GM23338 (cell line): Measurements from ENCODE around the gene KCNMB4. TPM values are rescaled to one million over a fixed set of nuclear protein-coding genes. Genes with fewer than 3 reads are reported as not detected.

Source experiments
- ATAC-seq: fragments of 200-7000 bp; cut with Tn5 transposase; 3 replicates; pipeline ENCODE4 v1.9.1; 2020
- DNase-seq: peaks from one replicate; pipeline ENCODE4 v3.0.0-alpha.2; 2015; ENCODE audit warnings: low spot score
- H2AFZ ChIP-seq: fragments of 200-600 bp; sonication (generic); 2 replicates; pipeline ENCODE4 v1.8.0; 2016; ENCODE audit warnings: antibody characterized with exemption, mild to moderate bottlenecking, moderate library complexity
- H3F3A ChIP-seq: fragments of 200-600 bp; sonication (generic); replicated peaks from 2 replicates; pipeline ENCODE4 v1.8.0; 2017; ENCODE audit warnings: antibody characterized with exemption, mixed run types, low read depth
- H3K27ac ChIP-seq: fragments of 200-600 bp; sonication (generic); 2 replicates; pipeline ENCODE4 v1.6.1; 2016; ENCODE audit warnings: low read depth
- H3K27me3 ChIP-seq: fragments of 200-600 bp; sonication (generic); 2 replicates; pipeline ENCODE4 v1.8.0; 2016; ENCODE audit warnings: mild to moderate bottlenecking, mixed run types, moderate library complexity; ENCODE audit not compliant: insufficient read depth
- H3K36me3 ChIP-seq: fragments of 200-600 bp; sonication (generic); 2 replicates; pipeline ENCODE4 v1.8.0; 2016; ENCODE audit warnings: mild to moderate bottlenecking; ENCODE audit not compliant: insufficient read depth
- H3K4me1 ChIP-seq: fragments of 200-600 bp; sonication (generic); 2 replicates; pipeline ENCODE4 v1.8.0; 2016; ENCODE audit warnings: mild to moderate bottlenecking, moderate library complexity; ENCODE audit not compliant: insufficient read depth
- H3K4me2 ChIP-seq: fragments of 200-600 bp; sonication (generic); 2 replicates; pipeline ENCODE4 v1.7.1; 2017; ENCODE audit warnings: mixed run types
- H3K4me3 ChIP-seq: fragments of 200-600 bp; sonication (generic); 2 replicates; pipeline ENCODE4 v1.6.1; 2016; ENCODE audit warnings: mixed run types
- H3K79me2 ChIP-seq: fragments of 200-600 bp; sonication (generic); replicated peaks from 2 replicates; pipeline ENCODE4 v1.8.0; 2017; ENCODE audit warnings: mild to moderate bottlenecking; ENCODE audit not compliant: insufficient read depth
- H3K9me2 ChIP-seq: fragments of 200-600 bp; sonication (generic); 2 replicates; pipeline ENCODE4 v1.8.0; 2017; ENCODE audit not compliant: insufficient read depth
- H4K20me1 ChIP-seq: fragments of 200-600 bp; sonication (generic); replicated peaks from 2 replicates; pipeline ENCODE4 v1.8.0; 2017; ENCODE audit warnings: mild to moderate bottlenecking; ENCODE audit not compliant: insufficient read depth
- H3K27ac Mint-ChIP-seq: 2 replicates; pipeline ENCODE4 v1.8.0; 2020; ENCODE audit warnings: inconsistent platforms, mild to moderate bottlenecking, moderate library complexity, mixed read lengths
- H3K27me3 Mint-ChIP-seq: 3 replicates; pipeline ENCODE4 v1.8.0; 2022; ENCODE audit warnings: low read depth, mild to moderate bottlenecking, moderate library complexity, mixed read lengths, inconsistent platforms; ENCODE audit not compliant: insufficient read depth, poor library complexity
- H3K36me3 Mint-ChIP-seq: 3 replicates; pipeline ENCODE4 v1.8.0; 2021; ENCODE audit warnings: low read depth, mild to moderate bottlenecking, inconsistent platforms, moderate library complexity, mixed read lengths
- H3K4me1 Mint-ChIP-seq: 3 replicates; pipeline ENCODE4 v1.8.0; 2020; ENCODE audit warnings: mild to moderate bottlenecking, inconsistent platforms, mixed read lengths
- H3K4me3 Mint-ChIP-seq: 3 replicates; pipeline ENCODE4 v1.8.0; 2021; ENCODE audit warnings: moderate library complexity, mild to moderate bottlenecking, inconsistent platforms, mixed read lengths
- H3K9me3 Mint-ChIP-seq: 3 replicates; pipeline ENCODE4 v1.8.0; 2020; ENCODE audit warnings: moderate library complexity, mild to moderate bottlenecking, inconsistent platforms, mixed read lengths
- CREB1 ChIP-seq: fragments of 250-450 bp; sonication (Bioruptor Pico); IDR thresholded peaks from 2 replicates; pipeline ENCODE4 v1.5.0; 2020; ENCODE audit warnings: low read depth, mild to moderate bottlenecking, moderate library complexity
- CTCF ChIP-seq, 2 experiments: fragments of 200-600 bp in 1 of 2; sonication (generic) in 1 of 2; conservative IDR thresholded peaks; 2 replicates each; pipeline versions ENCODE4 v1.5.1 to v1.6.1; 2016 to 2017; ENCODE audit warnings: antibody characterized with exemption in 2 of 2, low read depth in 2 of 2, mild to moderate bottlenecking in 2 of 2, moderate library complexity in 1 of 2
- ETS1 ChIP-seq: IDR thresholded peaks from 2 replicates; pipeline ENCODE4 v1.6.1; 2016; ENCODE audit warnings: antibody characterized with exemption
- EZH2 ChIP-seq: fragments of 200-600 bp; sonication (generic); IDR thresholded peaks from one replicate; pipeline ENCODE4 v1.8.0; 2017; ENCODE audit warnings: antibody characterized with exemption, mild to moderate bottlenecking, low read depth; ENCODE audit not compliant: unreplicated experiment
- EZH2phosphoT487 ChIP-seq: fragments of 200-600 bp; sonication (generic); IDR thresholded peaks from one replicate; pipeline ENCODE4 v1.8.1; 2018; ENCODE audit warnings: antibody characterized with exemption; ENCODE audit not compliant: unreplicated experiment
- JUNB ChIP-seq: IDR thresholded peaks from one replicate; pipeline ENCODE4 v1.6.1; 2016; ENCODE audit warnings: antibody characterized with exemption; ENCODE audit not compliant: unreplicated experiment
- NANOG ChIP-seq: IDR thresholded peaks from 2 replicates; pipeline ENCODE4 v1.6.1; 2016; ENCODE audit warnings: antibody characterized with exemption, borderline replicate concordance
- POLR2AphosphoS5 ChIP-seq: IDR thresholded peaks from 2 replicates; pipeline ENCODE4 v1.6.1; 2016; ENCODE audit warnings: antibody characterized with exemption, low read depth
- STAT1 ChIP-seq: IDR thresholded peaks from one replicate; pipeline ENCODE4 v1.6.1; 2016; ENCODE audit warnings: antibody characterized with exemption; ENCODE audit not compliant: unreplicated experiment
- ZNF331 ChIP-seq: fragments of 250-450 bp; sonication (Bioruptor Pico); IDR thresholded peaks from 2 replicates; pipeline ENCODE4 v1.5.0; 2020; ENCODE audit warnings: low read depth, mild to moderate bottlenecking, moderate library complexity
- polyA plus RNA-seq: library from polyadenylated mRNA; unstranded; fragments of >200 nt; fragmentation: Nextera tagmentation; extraction: Ambion mirVana; gene quantifications from 2 replicates; pipeline ENCODE4 v1.2.1, GENCODE V29; 2016
- total RNA-seq: library from RNA; depleted of rRNA; stranded (reverse); fragments of >200 nt; shearing (Covaris generic); gene quantifications from 2 replicates; pipeline ENCODE4 v1.2.3, GENCODE V29; 2014
- TF ChIP-seq, protein P1 (sequence below): IDR thresholded peaks from one replicate; pipeline ENCODE4 v1.6.1; 2018; ENCODE audit warnings: antibody characterized with exemption; ENCODE audit not compliant: unreplicated experiment

KCNMB4 gene
- total and polyA plus RNA-seq, 2 experiments from 2014 or later = 9.4 to 14.7 TPM

DNA sequence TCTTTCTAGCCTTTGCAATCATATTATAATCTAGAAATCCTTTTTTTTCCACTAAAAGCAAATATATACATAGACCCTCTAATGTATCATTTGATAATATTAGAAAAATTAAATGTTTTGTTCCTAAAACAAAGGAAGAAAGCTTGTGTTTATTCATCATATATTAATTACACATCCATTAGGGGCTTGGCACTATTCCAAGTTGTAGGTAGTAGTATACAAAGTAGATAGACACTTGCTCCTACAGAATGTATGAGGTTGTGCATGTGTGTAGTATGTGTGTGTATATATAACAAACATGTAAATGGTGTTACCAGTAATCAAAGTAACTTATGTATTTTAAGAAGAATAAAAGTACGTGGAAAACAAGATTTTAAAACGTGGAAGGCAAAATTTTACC lies 15.0 kb upstream of the KCNMB4 start:
- H3K4me1 Mint-ChIP-seq = no peaks in the 10 kb centered on the region

DNA sequence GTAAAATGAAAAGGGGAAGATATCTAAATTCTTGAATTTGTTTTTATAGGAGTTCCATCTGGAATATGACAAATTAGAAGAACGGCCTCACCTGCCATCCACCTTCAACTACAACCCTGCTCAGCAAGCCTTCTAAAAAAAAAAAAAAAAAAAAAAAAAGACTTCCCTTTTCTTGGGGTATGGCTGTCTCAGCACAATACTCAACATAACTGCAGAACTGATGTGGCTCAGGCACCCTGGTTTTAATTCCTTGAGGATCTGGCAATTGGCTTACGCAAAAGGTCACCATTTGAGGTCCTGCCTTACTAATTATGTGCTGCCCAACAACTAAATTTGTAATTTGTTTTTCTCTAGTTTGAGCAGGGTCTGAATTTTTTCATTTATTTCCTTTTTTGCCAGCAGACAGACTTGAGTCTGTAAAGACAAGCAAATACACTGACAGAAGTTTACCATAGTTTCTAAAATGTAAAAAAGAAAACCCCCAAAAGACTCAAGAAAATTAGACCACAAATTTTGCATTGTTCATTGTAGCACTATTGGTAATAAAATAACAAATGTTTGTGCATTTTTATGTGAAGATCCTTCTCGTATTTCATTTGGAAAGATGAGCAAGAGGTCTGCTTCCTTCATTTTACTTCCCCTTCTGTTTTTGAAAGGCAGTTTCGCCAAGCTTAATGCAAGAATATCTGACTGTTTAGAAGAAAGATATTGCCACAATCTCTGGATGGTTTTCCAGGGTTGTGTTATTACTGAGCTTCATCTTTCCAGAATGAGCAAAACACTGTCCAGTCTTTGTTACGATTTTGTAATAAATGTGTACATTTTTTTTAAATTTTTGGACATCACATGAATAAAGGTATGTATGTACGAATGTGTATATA lies 12.1 kb upstream of the KCNMB4 start:
- no peaks in the 10 kb centered on the region for H3K4me1 Mint-ChIP-seq
- no peak for DNase-seq
- H3K36me3 Mint-ChIP-seq = peaks cover 10% of the 10 kb centered on the region; the same call in 2 of the 3 replicates
- H3K4me2 ChIP-seq = no peak overlapping the region
- no peak for ATAC-seq
- H3K79me2 ChIP-seq = no peaks in the 10 kb centered on the region
- H3K4me3 Mint-ChIP-seq = no peak overlapping the region
- H3K27ac Mint-ChIP-seq = no peak overlapping the region
- H3K36me3 ChIP-seq = peaks cover 6% of the 10 kb centered on the region
- H3K4me1 ChIP-seq = no peaks in the 10 kb centered on the region
- H3K27me3 ChIP-seq = no peaks in the 10 kb centered on the region
- no peak overlapping the region for H3K4me3 ChIP-seq
- H3K27me3 Mint-ChIP-seq = no peaks in the 10 kb centered on the region
- H2AFZ ChIP-seq = no peak overlapping the region
- H3F3A ChIP-seq = no peaks in the 10 kb centered on the region
- no peaks in the 10 kb centered on the region for H4K20me1 ChIP-seq
- H3K27ac ChIP-seq = no peak overlapping the region
- H3K9me3 Mint-ChIP-seq = no peaks in the 10 kb centered on the region
- no peaks in the 10 kb centered on the region for H3K9me2 ChIP-seq
- TF ChIP-seq EZH2phosphoT487 (no peak), STAT1 (no peak), CTCF (conservative IDR thresholded peaks at IDR 0.05; ENCODE audit: low read depth in 2 of 2) (no peak), EZH2 (no peak), CREB1 (CRISPR knock-in tag) (no peak), ETS1 (no peak), NANOG (no peak), JUNB (no peak), ZNF331 (CRISPR knock-in tag) (no peak)
- TF ChIP-seq, protein P1, sequence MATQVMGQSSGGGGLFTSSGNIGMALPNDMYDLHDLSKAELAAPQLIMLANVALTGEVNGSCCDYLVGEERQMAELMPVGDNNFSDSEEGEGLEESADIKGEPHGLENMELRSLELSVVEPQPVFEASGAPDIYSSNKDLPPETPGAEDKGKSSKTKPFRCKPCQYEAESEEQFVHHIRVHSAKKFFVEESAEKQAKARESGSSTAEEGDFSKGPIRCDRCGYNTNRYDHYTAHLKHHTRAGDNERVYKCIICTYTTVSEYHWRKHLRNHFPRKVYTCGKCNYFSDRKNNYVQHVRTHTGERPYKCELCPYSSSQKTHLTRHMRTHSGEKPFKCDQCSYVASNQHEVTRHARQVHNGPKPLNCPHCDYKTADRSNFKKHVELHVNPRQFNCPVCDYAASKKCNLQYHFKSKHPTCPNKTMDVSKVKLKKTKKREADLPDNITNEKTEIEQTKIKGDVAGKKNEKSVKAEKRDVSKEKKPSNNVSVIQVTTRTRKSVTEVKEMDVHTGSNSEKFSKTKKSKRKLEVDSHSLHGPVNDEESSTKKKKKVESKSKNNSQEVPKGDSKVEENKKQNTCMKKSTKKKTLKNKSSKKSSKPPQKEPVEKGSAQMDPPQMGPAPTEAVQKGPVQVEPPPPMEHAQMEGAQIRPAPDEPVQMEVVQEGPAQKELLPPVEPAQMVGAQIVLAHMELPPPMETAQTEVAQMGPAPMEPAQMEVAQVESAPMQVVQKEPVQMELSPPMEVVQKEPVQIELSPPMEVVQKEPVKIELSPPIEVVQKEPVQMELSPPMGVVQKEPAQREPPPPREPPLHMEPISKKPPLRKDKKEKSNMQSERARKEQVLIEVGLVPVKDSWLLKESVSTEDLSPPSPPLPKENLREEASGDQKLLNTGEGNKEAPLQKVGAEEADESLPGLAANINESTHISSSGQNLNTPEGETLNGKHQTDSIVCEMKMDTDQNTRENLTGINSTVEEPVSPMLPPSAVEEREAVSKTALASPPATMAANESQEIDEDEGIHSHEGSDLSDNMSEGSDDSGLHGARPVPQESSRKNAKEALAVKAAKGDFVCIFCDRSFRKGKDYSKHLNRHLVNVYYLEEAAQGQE = no peak

More for the DNA sequence above, 15.0 kb upstream of the KCNMB4 start:
- H3K4me1 ChIP-seq = no peaks in the 10 kb centered on the region
- H3K36me3 ChIP-seq = peaks cover 7% of the 10 kb centered on the region
- no peak overlapping the region for H3K27ac ChIP-seq
- H3K9me2 ChIP-seq = no peaks in the 10 kb centered on the region
- TF ChIP-seq STAT1 (no peak), CTCF (conservative IDR thresholded peaks at IDR 0.05; ENCODE audit: low read depth in 2 of 2) (no peak), POLR2AphosphoS5 (no peak)
- H4K20me1 ChIP-seq = no peaks in the 10 kb centered on the region
- Mint-ChIP-seq H3K4me3 (no peak overlapping the region), H3K9me3 (no peaks in the 10 kb centered on the region), H3K36me3 (peaks cover 24% of the 10 kb centered on the region; the same call in 2 of the 3 replicates), H3K27me3 (no peaks in the 10 kb centered on the region), H3K27ac (no peak overlapping the region)
- no peak overlapping the region for H2AFZ ChIP-seq
- no peaks in the 10 kb centered on the region for H3F3A ChIP-seq
- no peak for DNase-seq
- H3K27me3 ChIP-seq = no peaks in the 10 kb centered on the region
- ATAC-seq = no peak
- no peak overlapping the region for H3K4me2 ChIP-seq
- H3K4me3 ChIP-seq = no peak overlapping the region
- no peaks in the 10 kb centered on the region for H3K79me2 ChIP-seq
